WTC11 (cell line): ENCODE data around the gene ALDH2. TPM values are rescaled to one million over a fixed set of nuclear protein-coding genes. Genes with fewer than 3 reads are reported as not detected.

ENCODE experiments used
- ATAC-seq: fragments of 200-7000 bp; cut with Tn5 transposase; 2 replicates; pipeline ENCODE4 v1.10.0; 2021; ENCODE audit warnings: mild to moderate bottlenecking, moderate library complexity
- CTCF ChIA-PET: fragments of 300-600 bp; sonication (Branson Sonifier 250); formaldehyde crosslinking; loops from one replicate; lab custom pipeline; 2021; ENCODE audit warnings: antibody characterized with exemption; lab: Charles Lee
- POLR2A ChIA-PET: fragments of 350-600 bp; sonication (Branson Sonifier 250); formaldehyde crosslinking; loops from one replicate; lab custom pipeline; 2021; ENCODE audit warnings: antibody characterized with exemption; lab: Charles Lee
- DNase-seq: peaks from one replicate; pipeline ENCODE4 v3.0.0; 2021; ENCODE audit warnings: low spot score
- H3K27ac Mint-ChIP-seq: 2 replicates; pipeline ENCODE4 v1.8.0; 2021; ENCODE audit warnings: mixed read lengths
- H3K27me3 Mint-ChIP-seq: 2 replicates; pipeline ENCODE4 v1.8.0; 2021; ENCODE audit warnings: low read depth, mild to moderate bottlenecking, moderate library complexity, mixed read lengths
- H3K36me3 Mint-ChIP-seq: 2 replicates; pipeline ENCODE4 v1.8.0; 2021; ENCODE audit warnings: mixed read lengths
- H3K4me1 Mint-ChIP-seq: 2 replicates; pipeline ENCODE4 v1.8.0; 2022; ENCODE audit warnings: mixed read lengths
- H3K4me3 Mint-ChIP-seq: 2 replicates; pipeline ENCODE4 v1.8.0; 2021; ENCODE audit warnings: mild to moderate bottlenecking, moderate library complexity, mixed read lengths
- H3K9me3 Mint-ChIP-seq: 2 replicates; pipeline ENCODE4 v1.8.0; 2021; ENCODE audit warnings: mixed read lengths
- E2F4 ChIP-seq: sonication (generic); formaldehyde crosslinking; IDR thresholded peaks from 2 replicates; pipeline ENCODE4 v1.8.1; 2022; ENCODE audit warnings: low read depth, mild to moderate bottlenecking, moderate library complexity, missing genetic modification reagents, borderline replicate concordance
- ELF4 ChIP-seq: sonication (generic); formaldehyde crosslinking; IDR thresholded peaks from 2 replicates; pipeline ENCODE4 v1.8.1; 2022; ENCODE audit warnings: low read depth, mild to moderate bottlenecking, moderate library complexity, missing genetic modification reagents
- ERG ChIP-seq: fragments of 250-450 bp; sonication (Bioruptor Pico); IDR thresholded peaks from 2 replicates; pipeline ENCODE4 v1.8.0; 2021; ENCODE audit warnings: mild to moderate bottlenecking
- FOXP4 ChIP-seq: sonication (generic); formaldehyde crosslinking; IDR thresholded peaks from 2 replicates; pipeline ENCODE4 v1.8.0; 2022; ENCODE audit warnings: mild to moderate bottlenecking, missing genetic modification reagents
- GABPB1 ChIP-seq: sonication (generic); formaldehyde crosslinking; IDR thresholded peaks from 2 replicates; pipeline ENCODE4 v1.8.1; 2023; ENCODE audit warnings: mild to moderate bottlenecking, missing genetic modification reagents
- IRF2 ChIP-seq: sonication (generic); formaldehyde crosslinking; IDR thresholded peaks from 2 replicates; pipeline ENCODE4 v1.8.0; 2022; ENCODE audit warnings: low read depth, missing genetic modification reagents, borderline replicate concordance
- MAX ChIP-seq: sonication (generic); formaldehyde crosslinking; IDR thresholded peaks from 2 replicates; pipeline ENCODE4 v1.8.0; 2022; ENCODE audit warnings: mild to moderate bottlenecking, missing genetic modification reagents
- MYBL2 ChIP-seq: sonication (generic); formaldehyde crosslinking; IDR thresholded peaks from 2 replicates; pipeline ENCODE4 v1.8.1; 2023; ENCODE audit warnings: mild to moderate bottlenecking, moderate library complexity, missing genetic modification reagents
- NFYB ChIP-seq: sonication (generic); formaldehyde crosslinking; conservative IDR thresholded peaks from 2 replicates; pipeline ENCODE4 v1.8.0; 2022; ENCODE audit warnings: low read depth, missing genetic modification reagents
- NR2C2 ChIP-seq: sonication (generic); formaldehyde crosslinking; IDR thresholded peaks from 2 replicates; pipeline ENCODE4 v1.8.0; 2022; ENCODE audit warnings: mild to moderate bottlenecking, missing genetic modification reagents
- PRRX2 ChIP-seq: fragments of 250-450 bp; sonication (Bioruptor Pico); IDR thresholded peaks from 2 replicates; pipeline ENCODE4 v1.8.0; 2021; ENCODE audit warnings: mild to moderate bottlenecking
- TP53 ChIP-seq: sonication (generic); formaldehyde crosslinking; IDR thresholded peaks from 2 replicates; pipeline ENCODE4 v1.8.1; 2023; ENCODE audit warnings: mild to moderate bottlenecking, missing genetic modification reagents
- USF2 ChIP-seq: sonication (generic); formaldehyde crosslinking; IDR thresholded peaks from 2 replicates; pipeline ENCODE4 v1.8.1; 2023; ENCODE audit warnings: mild to moderate bottlenecking, missing genetic modification reagents, moderate library complexity
- ZMAT4 ChIP-seq: fragments of 250-450 bp; sonication (Bioruptor Pico); IDR thresholded peaks from 2 replicates; pipeline ENCODE4 v1.9.0; 2021; ENCODE audit warnings: mild to moderate bottlenecking
- ZNF219 ChIP-seq: sonication (generic); formaldehyde crosslinking; IDR thresholded peaks from 2 replicates; pipeline ENCODE4 v1.8.0; 2023; ENCODE audit warnings: missing genetic modification reagents, mild to moderate bottlenecking, borderline replicate concordance
- ZNF425 ChIP-seq: fragments of 250-450 bp; sonication (Bioruptor Pico); conservative IDR thresholded peaks from 2 replicates; pipeline ENCODE4 v1.9.0; 2021; ENCODE audit warnings: mild to moderate bottlenecking
- ZNF532 ChIP-seq: fragments of 250-450 bp; sonication (Bioruptor Pico); IDR thresholded peaks from 2 replicates; pipeline ENCODE4 v1.9.0; 2021; ENCODE audit warnings: mild to moderate bottlenecking, borderline replicate concordance
- total RNA-seq: library from RNA; stranded (reverse); gene quantifications from 3 replicates; pipeline ENCODE4 v1.2.3, GENCODE V29; 2021

Gene ALDH2
- total RNA-seq, 1 experiment from 2014 or later, result 36.7 TPM

- POLR2A ChIA-PET, result no interaction called here
- TF ChIP-seq USF2 (no peak), ZNF425 (CRISPR knock-in tag) (no peak), FOXP4 (CRISPR knock-in tag) (no peak), NR2C2 (CRISPR knock-in tag) (no peak), ERG (CRISPR knock-in tag) (no peak), ZNF219 (CRISPR knock-in tag) (no peak), TP53 (CRISPR knock-in tag) (no peak), MYBL2 (no peak), PRRX2 (CRISPR knock-in tag) (no peak), ZMAT4 (CRISPR knock-in tag) (no peak), E2F4 (CRISPR knock-in tag) (no peak), MAX (no peak), ELF4 (CRISPR knock-in tag) (no peak), GABPB1 (no peak), ZNF532 (CRISPR knock-in tag) (no peak), IRF2 (CRISPR knock-in tag) (no peak), NFYB (CRISPR knock-in tag) (no peak)
- Mint-ChIP-seq H3K9me3 (no peaks in the 10 kb centered on the region), H3K27me3 (no peaks in the 10 kb centered on the region), H3K36me3 (no peaks in the 10 kb centered on the region; the same call in 1 of the 2 replicates), H3K4me1 (peaks cover 12% of the 10 kb centered on the region), H3K27ac (no peak overlapping the region), H3K4me3 (no peak overlapping the region)
- DNase-seq, result no peak
- CTCF ChIA-PET, result interaction anchor here (2.1 to 5.0 kb wide), 2 partner anchors 35 to 58 kb away, joined by 7 to 80 read pairs; no protein-coding TSS in a partner anchor
- no peak for ATAC-seq
These were observed 12.1 kb upstream of the ALDH2 start for GRCh38 chr12:111754671-111755070.
